Measurements from ENCODE around the gene DPP7. TPM values are rescaled to one million over a fixed set of nuclear protein-coding genes. Genes with fewer than 3 reads are reported as not detected.

DPP7 gene
- total and polyA plus RNA-seq, 2 of the 4 experiments (the other 2 are of a cell fraction) = 14.9 to 76.4 TPM

DNA sequence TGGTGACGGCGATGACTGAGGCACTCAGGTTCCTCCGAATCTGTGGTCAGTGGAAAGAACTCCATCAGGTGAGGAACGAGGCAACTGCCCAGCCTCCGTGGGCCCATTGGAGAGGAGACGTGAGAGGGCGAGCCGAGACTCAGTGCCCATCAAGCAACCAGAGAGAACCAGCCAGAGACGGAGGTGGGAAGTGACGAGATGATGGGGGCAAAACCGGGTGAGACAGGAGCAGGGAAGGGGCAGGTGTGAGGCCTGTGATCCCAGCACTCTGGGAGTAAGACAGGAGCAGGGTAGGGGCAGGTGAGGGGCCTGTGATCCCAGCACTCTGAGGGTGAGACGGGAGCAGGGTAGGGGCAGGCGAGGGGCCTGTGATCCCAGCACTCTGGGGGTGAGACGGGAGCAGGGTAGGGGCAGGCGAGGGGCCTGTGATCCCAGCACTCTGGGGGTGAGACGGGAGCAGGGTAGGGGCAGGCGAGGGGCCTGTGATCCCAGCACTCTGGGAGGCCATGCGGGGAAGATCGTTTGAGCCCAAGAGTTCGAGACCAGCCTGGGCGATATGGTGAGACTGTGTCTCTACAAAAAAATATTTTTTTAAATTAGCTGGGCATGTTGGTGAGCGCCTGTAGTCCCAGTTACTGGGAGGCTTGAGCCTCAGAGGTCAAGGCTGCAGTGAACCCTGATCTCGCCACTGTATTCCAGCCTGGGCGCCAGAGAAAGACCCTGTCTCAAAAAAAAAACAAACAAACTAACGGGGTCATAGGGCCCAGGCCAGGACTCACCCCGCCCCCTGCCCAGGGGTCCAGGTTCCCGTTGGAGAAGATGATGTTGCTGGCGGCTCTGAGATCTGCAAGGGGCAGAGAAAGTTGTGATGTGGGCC, 3.4 kb downstream of the DPP7 start:
- Histone ChIP-seq H3K18ac (ENCODE audit: low read depth, low read length) (no peak overlapping the region), H3K27me3 (ENCODE audit: control insufficient read depth, insufficient read depth, low read length) (no peaks in the 10 kb centered on the region), H2AK9ac (replicated peaks; ENCODE audit: low read depth, low read length, poor library complexity) (no peak overlapping the region), H3K27ac (ENCODE audit: insufficient read depth, low read length) (no peak overlapping the region), H3K23ac (ENCODE audit: low read depth, low read length) (no peak overlapping the region), H3K14ac (replicated peaks; ENCODE audit: low read depth, low read length) (no peak overlapping the region), H4K8ac (ENCODE audit: low read depth in 2 of 2, low read length in 2 of 2) (no peak overlapping the region), H2BK20ac (ENCODE audit: low read depth, low read length) (no peak overlapping the region), H2AK5ac (ENCODE audit: low read depth, low read length) (no peak overlapping the region), H3K9ac (ENCODE audit: low read depth, low read length) (no peak overlapping the region), H3K9me1 (ENCODE audit: insufficient read depth, low read length) (no peaks in the 10 kb centered on the region), H4K91ac (ENCODE audit: insufficient read depth, low read depth, low read length) (no peak overlapping the region), H3K36me3 (ENCODE audit: control insufficient read depth, insufficient read depth, low read length) (peaks cover 54% of the 10 kb centered on the region), H4K5ac (ENCODE audit: low read depth, low read length) (no peak overlapping the region), H2AFZ (replicated peaks; ENCODE audit: low read length, poor library complexity) (no peak overlapping the region), H3K4me3 (ENCODE audit: insufficient read depth, low read depth, low read length) (no peak overlapping the region), H3K56ac (ENCODE audit: extremely low read depth, insufficient read depth, low read length) (no peak overlapping the region), H3K4me1 (ENCODE audit: control insufficient read depth, insufficient read depth, low read length) (peaks cover 6% of the 10 kb centered on the region), H4K20me1 (ENCODE audit: insufficient read depth, low read length) (no peaks in the 10 kb centered on the region), H3K79me1 (ENCODE audit: low read depth in 1 of 2, low read length in 2 of 2) (0 out of 4 replicates have a peak, but pooled peaks cover 0 to 3% of the 10 kb centered on the region in 2 experiments), H3K4ac (ENCODE audit: low read depth, low read length) (no peak overlapping the region), H2BK15ac (ENCODE audit: low read depth, low read length) (no peak overlapping the region), H2BK5ac (ENCODE audit: low read depth, low read length, poor library complexity, severe bottlenecking) (no peak overlapping the region), H3K4me2 (ENCODE audit: low read depth, low read length) (no peak overlapping the region), H3K9me3 (ENCODE audit: control insufficient read depth, insufficient read depth, low read length) (no peaks in the 10 kb centered on the region), H2BK120ac (ENCODE audit: low read depth, low read length) (no peak overlapping the region)
- in situ Hi-C loops (cut with MboI; ENCODE audit: low sequenced_read_pairs) = no loop called here
- no peak for TF ChIP-seq NFE2L2 (IDR thresholded peaks at IDR 0.05; ENCODE audit: low read depth, low read length)
- TF ChIP-seq, protein P1, sequence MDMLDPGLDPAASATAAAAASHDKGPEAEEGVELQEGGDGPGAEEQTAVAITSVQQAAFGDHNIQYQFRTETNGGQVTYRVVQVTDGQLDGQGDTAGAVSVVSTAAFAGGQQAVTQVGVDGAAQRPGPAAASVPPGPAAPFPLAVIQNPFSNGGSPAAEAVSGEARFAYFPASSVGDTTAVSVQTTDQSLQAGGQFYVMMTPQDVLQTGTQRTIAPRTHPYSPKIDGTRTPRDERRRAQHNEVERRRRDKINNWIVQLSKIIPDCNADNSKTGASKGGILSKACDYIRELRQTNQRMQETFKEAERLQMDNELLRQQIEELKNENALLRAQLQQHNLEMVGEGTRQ (IDR thresholded peaks at IDR 0.05; ENCODE audit: low read depth, low read length) = no peak
- no peak for TF ChIP-seq RFX5 (IDR thresholded peaks at IDR 0.05; ENCODE audit: low read depth, low read length)
- no peak for TF ChIP-seq MAZ (IDR thresholded peaks at IDR 0.05; ENCODE audit: borderline replicate concordance, low read depth, low read length)
- TF ChIP-seq, protein P2, sequence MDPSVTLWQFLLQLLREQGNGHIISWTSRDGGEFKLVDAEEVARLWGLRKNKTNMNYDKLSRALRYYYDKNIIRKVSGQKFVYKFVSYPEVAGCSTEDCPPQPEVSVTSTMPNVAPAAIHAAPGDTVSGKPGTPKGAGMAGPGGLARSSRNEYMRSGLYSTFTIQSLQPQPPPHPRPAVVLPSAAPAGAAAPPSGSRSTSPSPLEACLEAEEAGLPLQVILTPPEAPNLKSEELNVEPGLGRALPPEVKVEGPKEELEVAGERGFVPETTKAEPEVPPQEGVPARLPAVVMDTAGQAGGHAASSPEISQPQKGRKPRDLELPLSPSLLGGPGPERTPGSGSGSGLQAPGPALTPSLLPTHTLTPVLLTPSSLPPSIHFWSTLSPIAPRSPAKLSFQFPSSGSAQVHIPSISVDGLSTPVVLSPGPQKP (IDR thresholded peaks at IDR 0.05; ENCODE audit: borderline replicate concordance, low read depth, low read length) = no peak
- TF ChIP-seq FOS (IDR thresholded peaks at IDR 0.05; ENCODE audit: low read depth, low read length) = no peak
- TF ChIP-seq CHD1 (IDR thresholded peaks at IDR 0.05; ENCODE audit: low read depth, low read length) = no peak
- no peak for TF ChIP-seq MXI1 (IDR thresholded peaks at IDR 0.05; ENCODE audit: borderline replicate concordance, low read depth, low read length)
- no peak for TF ChIP-seq RAD21 (IDR thresholded peaks at IDR 0.05; ENCODE audit: low read length)
- no peak for TF ChIP-seq POLR2A (IDR thresholded peaks at IDR 0.05; ENCODE audit: low read depth, low read length)
- TF ChIP-seq, protein P3, sequence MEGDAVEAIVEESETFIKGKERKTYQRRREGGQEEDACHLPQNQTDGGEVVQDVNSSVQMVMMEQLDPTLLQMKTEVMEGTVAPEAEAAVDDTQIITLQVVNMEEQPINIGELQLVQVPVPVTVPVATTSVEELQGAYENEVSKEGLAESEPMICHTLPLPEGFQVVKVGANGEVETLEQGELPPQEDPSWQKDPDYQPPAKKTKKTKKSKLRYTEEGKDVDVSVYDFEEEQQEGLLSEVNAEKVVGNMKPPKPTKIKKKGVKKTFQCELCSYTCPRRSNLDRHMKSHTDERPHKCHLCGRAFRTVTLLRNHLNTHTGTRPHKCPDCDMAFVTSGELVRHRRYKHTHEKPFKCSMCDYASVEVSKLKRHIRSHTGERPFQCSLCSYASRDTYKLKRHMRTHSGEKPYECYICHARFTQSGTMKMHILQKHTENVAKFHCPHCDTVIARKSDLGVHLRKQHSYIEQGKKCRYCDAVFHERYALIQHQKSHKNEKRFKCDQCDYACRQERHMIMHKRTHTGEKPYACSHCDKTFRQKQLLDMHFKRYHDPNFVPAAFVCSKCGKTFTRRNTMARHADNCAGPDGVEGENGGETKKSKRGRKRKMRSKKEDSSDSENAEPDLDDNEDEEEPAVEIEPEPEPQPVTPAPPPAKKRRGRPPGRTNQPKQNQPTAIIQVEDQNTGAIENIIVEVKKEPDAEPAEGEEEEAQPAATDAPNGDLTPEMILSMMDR (conservative IDR thresholded peaks at IDR 0.05; ENCODE audit: low read depth, low read length) = no peak
- TF ChIP-seq CEBPB (IDR thresholded peaks at IDR 0.05; ENCODE audit: low read depth, low read length) = no peak
- TF ChIP-seq RCOR1 (IDR thresholded peaks at IDR 0.05; ENCODE audit: insufficient replicate concordance, low read length) = no peak
- no peak for TF ChIP-seq SMC3 (IDR thresholded peaks at IDR 0.05; ENCODE audit: low read depth, low read length)
- TF ChIP-seq BHLHE40 (IDR thresholded peaks at IDR 0.05; ENCODE audit: low read depth, low read length) = no peak
- no peak for ATAC-seq (ENCODE audit: low read depth)
- no TSS peak for BruUV-seq (replicated peaks)
- ChIA-PET CTCF (no interaction called here), POLR2A (ENCODE audit: unreplicated experiment) (no interaction called here)
- 82% methylated on average over 13 of the region's 28 CpGs; no CpG with 5 or more reads in 1 of the 2 experiments for WGBS, 2 experiments (ENCODE audit: extremely low coverage in 2 of 2, insufficient read length in 1 of 2)
- intact Hi-C loops (cut with micrococcal nuclease) = no loop called here
- dilution Hi-C loops (cut with HindIII; ENCODE audit: low sequenced_read_pairs, unreplicated experiment) = no loop called here
- no peak for DNase-seq

Measured in IMR-90 (cell line).